HG03135 (cell line): ENCODE data around the gene TTBK1.
A peak's percentile ranks its signal among the peaks of the same experiment; 100 is the strongest.

Experiments
- ATAC-seq: cut with Tn5 transposase; IDR thresholded peaks from one replicate; pipeline ENCODE4 v1.9.1; 2021; ENCODE audit warnings: mild to moderate bottlenecking, moderate library complexity; ENCODE audit not compliant: unreplicated experiment

TTBK1 gene

DNA sequence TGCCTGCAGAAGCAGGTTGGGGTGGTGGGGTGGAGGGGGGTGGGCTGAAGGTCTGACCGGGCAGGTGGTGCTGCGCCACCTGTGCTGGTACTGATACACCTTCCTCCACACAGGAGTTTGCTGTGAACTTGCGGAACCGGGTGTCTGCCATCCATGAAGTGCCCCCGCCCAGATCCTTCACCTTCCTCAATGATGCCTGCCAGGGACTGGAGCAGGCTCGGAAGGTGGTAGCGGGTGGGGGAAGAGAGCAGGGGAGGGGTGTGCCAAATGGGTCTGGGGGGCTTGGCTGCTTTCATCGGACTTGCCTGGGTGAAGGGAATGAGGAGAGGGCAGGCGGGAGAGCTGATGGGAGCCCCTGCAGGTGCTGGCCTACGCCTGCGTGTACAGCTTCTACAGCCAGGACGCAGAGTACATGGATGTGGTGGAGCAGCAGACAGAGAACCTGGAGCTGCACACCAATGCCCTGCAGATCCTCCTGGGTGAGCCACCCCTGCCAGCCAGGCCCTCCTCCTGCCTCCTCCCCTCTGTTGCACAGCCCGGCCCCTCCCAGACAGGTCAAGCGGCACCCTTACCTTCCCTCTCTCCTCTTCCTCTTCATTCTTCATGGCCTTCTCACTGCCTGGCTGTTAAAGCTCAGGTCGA, 20.7 kb upstream of the TTBK1 start:
- no peak for ATAC-seq

DNA sequence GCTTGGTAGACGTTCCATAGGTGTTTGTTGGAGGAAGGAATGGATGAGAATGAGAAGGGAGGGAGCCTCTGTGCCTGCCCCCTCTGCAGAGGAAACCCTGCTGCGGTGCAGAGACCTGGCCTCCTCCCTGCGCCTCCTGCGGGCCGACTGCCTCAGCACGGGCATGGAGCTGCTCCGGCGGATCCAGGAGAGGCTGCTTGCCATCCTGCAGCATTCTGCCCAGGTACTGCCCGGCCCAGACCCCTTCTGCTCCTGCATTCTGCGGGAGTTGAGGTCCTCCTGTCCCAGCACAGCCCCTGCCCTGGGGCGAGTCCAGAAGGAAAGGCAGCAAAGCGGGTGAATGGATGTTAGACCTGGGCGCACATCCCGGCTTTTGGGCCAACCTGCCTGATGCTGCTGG, 20.1 kb upstream of the TTBK1 start:
- ATAC-seq: no peak

DNA sequence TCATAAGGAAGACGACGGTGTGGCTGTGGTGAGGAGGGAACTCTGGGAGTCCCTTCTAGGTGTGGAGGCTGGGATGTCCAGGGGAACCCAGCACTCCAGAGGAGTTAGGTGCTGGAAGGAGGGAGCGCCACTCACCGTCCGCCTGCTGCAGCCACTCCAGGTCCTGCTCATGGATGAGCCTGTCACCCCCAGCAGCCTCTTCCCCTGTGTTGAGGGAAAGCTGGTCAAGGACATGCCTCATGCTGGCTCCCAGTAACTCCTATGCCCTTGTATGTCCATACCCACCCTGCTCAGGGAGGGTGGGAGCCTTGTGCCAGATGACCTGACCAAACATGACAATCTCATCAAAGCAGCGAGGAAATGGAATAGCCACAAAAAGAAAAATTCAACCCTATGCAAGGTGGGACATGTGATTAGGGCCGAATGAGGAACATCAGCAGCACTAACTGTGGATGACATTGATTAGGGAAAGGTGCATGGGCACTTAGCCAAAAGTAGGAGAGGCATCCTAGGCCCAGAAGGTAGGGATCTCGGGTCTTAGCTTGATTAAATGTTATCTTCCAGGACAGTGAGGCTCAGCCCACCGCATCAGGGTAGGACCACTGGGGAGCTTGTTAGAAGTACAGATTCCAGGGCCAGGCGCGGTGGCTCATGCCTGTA, 17.0 kb upstream of the TTBK1 start:
- no peak for ATAC-seq

DNA sequence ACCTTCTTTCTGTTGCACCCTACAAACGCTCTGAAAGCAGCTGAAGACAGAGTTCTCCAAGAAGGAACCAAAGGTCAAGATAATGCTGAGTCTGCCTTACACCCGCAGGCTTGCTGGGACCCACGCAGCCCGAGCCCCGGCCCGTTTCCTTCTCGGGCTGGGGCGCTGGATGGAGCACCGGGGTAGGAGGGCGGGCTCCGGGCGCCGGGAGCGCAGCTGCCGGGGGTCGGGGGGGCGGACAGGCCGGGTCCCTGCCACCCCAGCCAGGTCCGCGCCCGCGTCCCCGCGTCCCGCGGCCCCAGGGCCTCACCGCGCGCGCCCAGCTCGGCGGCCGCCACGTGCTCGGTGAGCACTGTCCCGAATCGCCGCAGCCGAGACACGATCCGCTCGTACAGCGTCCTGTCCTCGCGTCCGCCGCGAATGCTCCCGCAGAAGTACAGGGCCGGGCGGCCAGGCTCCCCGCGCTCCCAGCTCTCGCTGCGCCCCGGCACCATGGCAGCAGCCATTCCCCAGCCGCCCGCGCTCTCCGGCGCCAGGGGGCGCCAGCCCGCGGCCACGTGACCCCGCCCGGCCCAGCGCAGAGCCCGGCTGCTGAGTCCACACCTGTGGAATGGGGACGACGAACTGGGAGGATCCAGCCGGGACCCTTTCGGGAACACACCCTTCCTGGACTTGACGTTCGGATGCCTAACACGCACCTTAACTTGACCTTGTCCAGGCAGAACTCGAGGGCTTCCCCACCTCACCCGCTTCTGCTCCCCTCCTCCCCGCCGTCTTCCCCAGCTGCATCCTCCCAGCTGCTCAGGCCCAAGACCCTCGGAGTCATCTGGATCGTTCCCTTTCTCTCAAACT, 14.1 kb upstream of the TTBK1 start, which contains the start of gene DNPH1:
DNPH1 (minus strand) TSS at position 531 of the 852 bp plus-strand sequence; CDS start at position 506, 25 bp downstream.
- peak; percentile 68 for ATAC-seq

DNA sequence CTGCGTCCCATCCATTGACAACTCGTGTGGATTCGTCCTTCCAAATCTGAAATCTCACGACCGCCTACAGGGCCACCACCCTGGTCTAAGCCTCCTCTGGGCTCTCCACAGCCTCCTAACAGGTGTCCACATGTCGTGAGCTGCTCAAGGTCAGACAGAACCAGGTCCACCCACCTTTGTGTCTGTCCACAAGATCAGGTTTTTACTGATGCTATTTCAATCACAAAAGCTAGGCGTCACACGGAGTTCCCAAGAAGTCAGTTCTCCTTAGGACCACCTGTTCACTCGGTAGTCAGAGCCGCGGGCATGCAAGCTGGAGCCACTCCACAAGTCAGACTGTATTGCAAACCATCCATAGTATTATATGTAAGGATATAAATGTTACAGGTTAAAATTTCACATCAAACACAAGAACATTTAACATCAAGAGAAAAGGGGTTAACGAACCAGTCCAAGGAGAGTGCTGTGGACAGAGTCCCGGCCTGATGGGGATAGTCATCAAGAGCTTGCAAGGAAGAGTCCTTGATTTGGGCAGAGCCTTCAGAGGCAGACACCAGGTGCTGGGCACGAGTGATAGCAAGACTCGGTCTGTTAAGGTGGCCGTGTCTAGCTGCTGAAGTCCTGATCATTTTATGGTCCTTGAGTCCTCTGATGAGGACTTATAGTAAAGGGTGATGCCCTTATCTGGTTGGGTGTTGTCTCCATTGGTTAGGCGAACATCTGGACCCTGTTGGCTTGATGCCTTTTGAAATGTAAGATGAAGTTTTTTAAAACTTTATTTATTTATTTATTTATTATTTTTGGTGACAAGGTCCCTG, 13.3 kb upstream of the TTBK1 start:
- no peak for ATAC-seq

DNA sequence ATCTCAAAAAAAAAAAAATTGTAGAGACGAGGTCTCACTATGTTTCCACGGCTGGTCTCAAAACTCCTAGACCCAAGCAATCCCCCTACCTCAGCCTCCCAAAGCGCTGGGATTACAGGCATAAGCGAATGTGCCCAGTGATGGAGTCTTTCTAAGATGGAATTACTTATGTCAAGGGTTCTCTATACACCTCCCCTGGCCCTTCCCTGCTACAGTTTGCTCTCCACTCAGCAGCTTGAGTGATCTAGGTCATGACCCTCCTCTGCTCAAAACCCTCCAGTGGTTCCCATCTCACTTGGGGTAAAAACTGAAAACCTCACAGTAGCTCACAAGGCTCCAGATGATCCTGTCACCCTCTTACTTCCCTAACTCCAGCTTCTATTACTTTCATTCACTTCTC, 12.2 kb upstream of the TTBK1 start:
- ATAC-seq: no peak

DNA sequence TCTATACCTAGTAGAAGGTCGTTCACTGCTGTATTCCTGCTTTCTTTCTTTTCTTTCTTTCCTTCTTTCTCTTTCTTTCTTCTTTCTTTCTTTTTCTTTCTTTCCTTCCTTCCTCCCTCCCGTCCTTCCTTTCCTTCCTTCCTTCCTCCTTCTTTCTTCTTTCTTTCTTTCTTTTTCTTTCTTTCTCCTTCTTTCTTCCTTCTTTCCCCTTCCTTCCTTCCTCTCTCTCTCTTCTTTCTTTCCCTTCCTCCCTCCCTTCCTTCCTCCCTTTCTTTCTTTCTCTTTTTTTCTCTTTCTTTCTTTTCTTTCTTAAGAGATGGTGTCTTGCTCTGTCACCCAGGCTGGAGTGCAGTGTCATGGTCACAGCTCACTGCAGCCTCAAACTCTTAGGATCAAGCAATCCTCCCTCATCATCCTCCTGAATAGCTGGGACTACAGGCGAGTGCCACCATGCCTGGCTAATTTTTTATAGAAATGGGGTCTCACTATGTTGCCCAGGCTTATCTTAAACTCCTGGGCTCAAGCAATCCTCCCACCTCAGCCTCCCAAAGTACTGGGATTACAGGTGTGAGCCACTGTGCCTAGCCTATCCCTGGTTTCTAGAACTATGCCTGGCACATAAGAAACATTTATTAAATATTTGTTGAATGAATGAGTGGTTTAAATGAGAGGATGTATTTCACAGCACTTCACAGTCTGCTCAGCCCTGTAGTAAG, 11.4 kb upstream of the TTBK1 start:
- no peak for ATAC-seq

DNA sequence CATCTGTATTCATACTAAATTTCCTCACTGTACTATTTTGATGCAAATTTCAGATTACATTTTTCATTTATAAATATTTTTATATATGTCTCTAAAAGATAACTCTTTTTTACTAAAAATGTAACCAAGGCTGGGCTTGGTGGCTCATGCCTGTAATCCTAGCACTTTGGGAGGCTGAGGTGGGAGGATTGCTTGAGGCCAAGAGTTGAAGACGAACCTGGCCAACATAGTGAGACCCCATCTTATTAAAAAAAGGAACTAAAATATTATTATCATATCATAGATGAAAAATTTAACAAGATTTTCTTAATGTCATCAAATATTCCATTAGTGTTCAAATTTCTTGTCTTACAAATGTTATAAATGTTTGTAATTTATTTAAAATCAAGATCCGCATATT, 7.4 kb upstream of the TTBK1 start:
- no peak for ATAC-seq

DNA sequence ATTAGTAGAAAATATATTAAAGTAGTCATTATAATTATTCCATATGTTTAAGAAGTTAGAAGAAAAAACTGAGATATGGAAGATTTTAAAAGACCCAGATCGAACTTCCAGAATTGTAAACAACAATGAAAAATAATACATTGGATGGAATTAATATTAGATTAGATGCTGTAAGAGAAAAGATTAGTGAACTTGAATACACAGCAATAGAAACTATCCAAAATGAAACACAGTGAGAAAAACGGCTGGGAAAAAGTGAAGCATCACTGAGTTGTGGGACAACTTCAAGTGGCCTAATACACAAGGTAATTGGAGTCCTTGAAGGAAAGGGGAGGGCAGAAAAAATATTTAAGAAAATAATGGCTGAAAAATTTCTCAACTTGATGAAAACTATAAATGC, 4.2 kb upstream of the TTBK1 start:
- ATAC-seq: no peak

DNA sequence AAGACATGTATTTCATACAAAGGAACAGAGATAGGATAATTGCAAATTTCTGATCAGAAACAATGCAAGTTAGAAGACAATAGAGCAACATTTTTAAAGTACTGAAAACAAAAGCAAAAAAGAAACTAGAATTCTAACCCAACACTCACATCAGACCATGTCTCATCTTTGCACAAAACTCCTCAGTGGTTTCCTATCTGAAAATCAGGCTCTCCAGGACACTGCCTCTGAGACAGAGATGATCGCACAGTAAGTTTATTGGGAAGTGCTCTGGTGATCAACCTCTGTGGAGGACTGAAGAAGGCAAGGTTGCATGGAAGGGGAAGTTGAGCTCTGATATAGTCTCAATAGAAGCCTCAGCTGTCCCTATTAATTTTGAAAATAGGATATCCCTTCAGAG, 2.3 kb upstream of the TTBK1 start:
- ATAC-seq: no peak

DNA sequence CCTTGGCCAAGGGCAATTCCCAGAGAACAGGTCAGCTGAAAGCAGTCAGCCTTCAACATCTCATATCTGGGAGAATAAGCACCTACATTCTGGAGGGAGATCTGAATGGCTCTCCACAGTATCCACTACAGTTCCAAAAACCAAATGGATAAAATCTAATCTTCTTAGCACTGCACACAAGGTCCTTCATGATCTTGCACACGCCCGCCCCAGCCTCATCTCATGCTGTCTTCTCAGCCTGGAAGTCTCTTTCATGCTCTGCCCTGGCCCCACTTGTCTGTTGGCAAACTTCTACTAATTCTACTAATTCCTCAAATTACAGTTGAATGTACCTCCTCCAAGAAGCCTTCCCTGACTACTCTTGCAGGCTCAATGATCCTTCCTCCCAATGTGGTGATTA, 1.8 kb upstream of the TTBK1 start:
- no peak for ATAC-seq

DNA sequence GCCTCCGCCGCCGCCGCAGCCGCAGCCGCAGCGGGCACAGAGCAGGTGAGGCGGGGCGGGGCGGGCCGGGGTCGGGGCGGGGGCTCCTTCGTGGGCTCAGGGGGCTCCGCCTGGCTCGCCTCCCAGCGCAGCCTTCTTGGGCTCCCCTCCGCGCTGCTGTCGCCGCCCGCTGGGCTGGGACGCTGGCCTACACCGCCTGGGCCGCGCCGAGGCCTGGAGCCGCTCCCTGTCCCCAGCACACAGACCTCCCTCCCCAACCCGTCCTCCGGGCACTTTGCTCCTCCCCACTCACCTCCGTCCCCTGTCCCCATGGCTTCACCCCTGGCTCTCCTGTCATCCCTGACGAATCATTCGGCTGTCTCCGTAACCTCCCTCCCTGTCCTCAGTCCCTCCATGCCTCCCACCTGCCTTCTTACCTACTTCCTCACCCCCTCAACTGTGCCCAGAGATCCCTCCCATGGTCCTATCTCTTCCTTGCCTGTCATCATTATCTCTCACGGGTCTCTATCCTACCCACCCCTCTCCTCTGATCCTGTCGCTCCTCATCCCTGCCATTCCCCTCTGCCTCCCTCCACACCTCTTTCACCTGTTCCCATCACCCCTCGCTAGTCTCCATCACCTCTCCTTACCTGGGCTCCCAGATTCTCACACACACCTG, 512 bp downstream of the TTBK1 start:
- no peak for ATAC-seq

DNA sequence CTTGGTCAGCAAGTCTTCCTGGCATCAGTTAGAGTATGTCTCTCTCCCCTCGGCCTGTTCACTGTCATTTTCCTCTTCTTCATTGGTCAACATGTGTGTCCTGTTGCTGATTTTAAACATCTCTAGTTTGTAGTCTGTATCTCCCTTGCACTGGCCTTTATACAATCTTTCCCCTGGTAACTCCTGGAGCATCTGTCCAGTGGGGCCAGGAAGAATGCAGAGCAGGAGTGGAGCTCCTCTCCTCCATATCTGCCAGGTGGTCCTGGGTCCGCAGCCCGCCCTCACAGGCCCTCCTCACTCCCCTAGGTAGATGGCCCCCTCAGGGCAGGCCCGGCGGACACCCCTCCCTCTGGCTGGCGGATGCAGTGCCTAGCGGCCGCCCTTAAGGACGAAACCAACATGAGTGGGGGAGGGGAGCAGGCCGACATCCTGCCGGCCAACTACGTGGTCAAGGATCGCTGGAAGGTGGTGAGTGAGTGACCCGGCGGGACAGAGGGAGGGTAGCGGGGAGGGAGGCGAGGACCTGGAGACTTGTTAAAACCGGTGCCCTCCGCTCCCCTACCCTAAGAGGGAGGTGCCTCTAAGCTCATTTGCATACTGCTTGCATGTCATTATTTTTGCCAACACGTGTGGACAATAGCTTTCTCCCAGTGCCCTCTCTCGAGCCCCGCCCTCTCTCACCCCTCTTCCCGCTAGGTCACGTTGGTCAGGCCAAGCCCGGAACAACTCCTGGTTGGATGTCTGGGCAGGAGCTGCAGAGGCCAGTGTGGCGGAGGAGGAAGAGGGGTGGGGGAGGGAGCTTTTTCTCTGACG, 3.2 kb downstream of the TTBK1 start:
- peak; percentile 29 for ATAC-seq

DNA sequence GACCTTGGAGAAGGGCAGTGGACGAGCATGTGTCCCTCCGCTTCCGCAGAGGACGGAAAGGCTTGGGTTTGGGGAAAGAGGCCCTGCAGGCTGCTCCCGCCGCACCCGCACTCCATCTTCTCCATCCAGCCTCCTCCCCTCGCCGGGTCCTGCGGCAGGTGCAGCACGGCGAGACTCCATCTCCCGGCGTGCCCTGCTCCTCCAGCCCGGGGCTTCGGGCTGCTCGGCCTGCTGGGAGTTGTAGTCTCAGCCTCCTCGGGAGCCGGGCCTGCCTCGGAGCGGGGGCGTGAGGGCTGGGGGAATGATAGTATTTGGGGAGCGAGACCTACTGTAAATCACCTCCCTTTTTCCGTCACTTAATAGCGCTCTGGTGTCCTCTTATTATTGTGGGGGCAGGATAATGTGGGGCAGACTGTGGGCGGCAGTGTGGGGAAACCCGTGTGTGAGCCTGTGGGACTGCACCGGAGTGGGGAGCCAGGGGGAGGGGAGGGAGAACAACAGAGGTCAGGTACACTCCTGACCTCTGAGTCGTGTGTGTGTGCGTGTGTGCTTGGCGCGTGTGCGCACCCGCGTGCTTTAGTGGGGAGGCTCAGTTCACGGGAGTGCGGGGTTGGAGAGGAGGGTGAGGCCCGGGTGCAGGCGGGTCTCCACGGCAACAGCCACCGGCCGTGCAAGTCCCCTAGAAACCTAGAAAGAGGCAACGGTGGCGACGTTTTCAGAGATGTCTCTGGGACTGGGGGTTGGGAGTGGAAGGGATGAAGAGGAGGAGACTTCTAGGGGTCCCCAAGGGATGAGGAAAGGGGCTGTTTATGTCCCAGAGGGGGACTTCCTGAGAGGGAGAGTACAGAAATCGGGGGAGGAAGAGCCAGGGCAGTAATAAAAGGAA, 4.1 kb downstream of the TTBK1 start:
- peak; percentile 89 for ATAC-seq

DNA sequence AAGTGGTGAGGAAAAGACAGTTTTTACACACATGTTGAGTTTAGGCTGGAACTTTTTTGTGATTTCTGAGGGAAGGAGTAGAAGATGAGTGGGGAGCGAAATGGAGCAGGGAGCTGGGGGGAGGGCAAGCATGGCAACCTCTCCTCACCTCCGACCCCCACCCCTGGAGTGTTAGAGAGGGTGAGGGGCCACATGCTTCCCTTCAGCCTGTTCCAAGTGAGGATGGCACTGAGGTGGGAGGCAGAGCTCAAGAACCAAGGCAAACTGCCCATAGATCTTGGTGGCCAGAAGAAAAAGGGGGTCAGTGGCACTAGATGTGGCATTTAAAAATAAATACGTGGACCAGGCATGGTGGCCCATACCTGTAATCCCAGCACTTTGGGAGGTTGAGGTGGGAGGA, 4.8 kb downstream of the TTBK1 start:
- ATAC-seq: no peak

DNA sequence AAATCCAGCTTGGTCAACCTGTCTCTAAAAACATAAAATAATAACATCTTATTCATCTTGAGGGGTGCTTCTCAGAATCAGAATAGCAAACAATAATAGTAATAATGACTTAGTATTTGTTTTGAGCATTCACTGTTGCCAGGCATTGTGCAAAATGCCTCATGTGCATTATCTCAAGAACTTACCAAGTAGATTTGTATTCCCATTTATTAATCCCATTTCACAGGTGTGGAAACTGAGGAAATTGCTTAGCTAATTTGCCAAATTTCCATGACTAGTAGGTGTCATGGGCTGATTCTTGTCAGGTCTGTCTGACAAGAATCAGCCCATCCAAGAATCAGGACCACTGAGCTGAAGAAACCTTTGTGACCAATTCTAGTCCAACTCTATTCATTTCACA, 5.5 kb downstream of the TTBK1 start:
- ATAC-seq: no peak

DNA sequence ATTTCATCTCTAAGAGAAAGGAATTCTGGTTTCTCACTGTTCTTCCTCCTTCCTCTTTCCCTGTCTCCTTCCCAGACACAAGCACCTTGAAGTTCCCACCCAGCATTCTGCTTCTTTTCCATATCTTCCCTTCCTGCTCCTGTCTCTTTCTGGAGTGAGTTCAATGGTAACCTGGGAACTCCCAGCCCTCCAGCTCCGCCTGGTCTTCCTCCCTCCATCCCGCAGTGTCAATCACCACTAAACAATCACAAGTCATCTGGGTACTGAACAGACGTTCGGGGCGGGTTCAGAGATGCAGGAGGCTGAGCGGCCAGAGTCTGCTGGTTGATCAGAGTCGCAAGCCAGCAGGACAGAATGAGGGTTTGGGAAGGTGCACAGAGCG, 7.7 kb downstream of the TTBK1 start:
- no peak for ATAC-seq

DNA sequence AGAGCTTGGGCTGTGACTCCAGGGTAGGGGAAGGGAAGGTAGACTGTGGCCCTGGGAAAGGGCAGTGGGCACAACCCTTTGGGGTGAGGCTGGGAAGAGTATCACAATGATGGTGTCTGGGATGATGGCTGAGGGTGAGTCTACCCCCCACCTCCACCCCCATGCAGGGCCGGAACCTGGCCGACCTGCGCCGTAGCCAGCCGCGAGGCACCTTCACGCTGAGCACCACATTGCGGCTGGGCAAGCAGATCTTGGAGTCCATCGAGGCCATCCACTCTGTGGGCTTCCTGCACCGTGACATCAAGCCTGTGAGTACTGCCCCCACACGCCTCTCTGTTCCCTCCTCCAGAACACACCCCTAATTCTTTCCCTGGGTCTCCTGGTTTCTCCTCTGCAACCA, 10.1 kb downstream of the TTBK1 start:
- no peak for ATAC-seq
